Limb (tissue), 2 donors: ENCODE results near the gene NIFK.
"Not testable (repeated sequence)": the region's sequence is repeated elsewhere in the genome, so short reads cannot be mapped to it uniquely, and the experiment has no call there.

ENCODE experiments used
- DNase-seq, 2 donors: peaks; one replicate each; pipeline ENCODE4 v3.0.0-alpha.2; 2016; ENCODE audit errors: extremely low spot score in 2 of 2

The NIFK gene

DNA sequence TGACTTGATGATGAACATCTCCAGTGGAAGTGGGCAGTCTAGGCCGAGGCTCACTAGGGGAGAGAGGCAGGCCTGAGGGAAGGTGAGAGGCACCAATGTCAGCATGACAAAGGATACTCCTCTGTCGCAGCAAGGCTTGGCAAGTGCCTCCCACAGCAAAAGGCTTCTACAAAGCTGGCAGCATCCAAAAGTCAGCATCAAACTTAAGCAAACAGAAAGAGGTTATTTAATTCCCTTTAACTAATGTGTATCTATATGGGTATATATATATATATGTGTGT lies 41.6 kb downstream of the NIFK start:
- DNase-seq: no peak

DNA sequence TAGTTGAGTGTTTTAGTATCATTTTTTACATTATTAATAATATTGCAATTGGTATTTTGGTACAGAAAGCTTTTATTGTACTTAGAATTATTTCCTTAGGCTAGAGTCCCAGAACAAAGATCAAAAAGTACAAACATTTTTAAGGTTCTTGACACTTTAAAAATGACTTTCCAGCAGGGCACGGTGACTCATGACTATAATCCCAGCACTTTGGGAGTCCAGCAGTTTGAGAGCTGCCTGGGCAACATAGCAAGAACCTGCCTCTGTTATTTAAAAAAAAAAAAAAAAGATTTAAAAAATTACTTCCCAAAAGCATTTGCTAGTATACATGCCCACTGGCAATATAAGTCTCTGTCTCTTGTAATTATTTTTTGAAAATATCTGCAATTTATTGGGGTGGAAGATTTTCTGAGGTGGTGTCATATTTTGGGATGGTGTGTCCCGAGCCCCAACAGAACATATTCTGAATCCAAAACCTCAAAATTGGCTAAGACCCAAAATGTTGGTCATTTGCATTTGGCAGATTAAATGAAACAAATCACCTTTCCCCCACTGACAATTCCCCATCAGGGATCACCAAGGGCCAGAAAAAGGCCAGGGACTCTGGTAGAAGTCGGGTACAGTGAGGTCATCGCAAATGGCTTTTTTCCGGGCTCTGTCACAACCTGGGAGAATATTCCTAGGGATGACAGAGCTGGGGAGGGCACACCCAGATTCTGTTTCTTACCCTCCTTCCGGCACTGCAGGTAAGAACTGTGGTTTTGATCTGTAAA lies 42.1 kb downstream of the NIFK start:
- no peak for DNase-seq

DNA sequence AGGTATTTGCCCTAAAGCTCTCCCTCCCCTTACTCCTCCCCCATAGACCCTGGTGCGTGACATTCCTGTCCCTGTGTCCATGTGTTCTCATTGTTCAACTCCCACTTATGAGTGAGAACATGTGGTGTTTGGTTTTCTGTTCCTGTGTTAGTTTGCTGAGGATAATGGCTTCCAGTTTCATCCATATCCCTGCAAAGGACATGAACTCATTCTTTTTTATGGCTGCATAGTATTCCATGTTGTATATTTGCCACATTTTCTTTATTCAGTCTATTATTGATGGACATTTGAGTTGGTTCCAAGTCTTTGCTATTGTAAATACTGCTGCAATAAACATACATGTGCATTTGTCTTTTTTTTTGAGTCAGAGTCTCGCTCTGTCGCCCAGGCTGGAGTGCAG lies 46.1 kb downstream of the NIFK start:
- not testable (repeated sequence) for DNase-seq

DNA sequence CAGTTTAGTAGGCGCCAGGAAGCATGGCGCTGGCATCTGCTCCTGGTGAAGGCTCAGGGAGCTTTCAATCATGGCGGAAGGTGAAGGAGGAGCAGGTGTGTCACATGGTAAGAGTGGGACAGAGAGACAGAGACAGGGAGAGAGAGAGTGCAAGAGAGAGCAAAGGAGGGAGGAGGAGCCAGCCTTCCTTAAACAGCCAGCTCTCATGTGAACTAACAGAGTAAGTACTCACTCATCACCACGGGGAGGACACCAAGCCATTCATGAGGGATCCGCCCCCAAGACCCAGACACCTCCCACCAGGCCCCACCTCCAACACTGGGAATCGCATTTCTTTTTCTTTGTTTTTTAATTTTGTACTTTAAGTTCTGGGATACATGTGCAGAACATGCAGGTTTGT lies 46.6 kb downstream of the NIFK start:
- no peak for DNase-seq

DNA sequence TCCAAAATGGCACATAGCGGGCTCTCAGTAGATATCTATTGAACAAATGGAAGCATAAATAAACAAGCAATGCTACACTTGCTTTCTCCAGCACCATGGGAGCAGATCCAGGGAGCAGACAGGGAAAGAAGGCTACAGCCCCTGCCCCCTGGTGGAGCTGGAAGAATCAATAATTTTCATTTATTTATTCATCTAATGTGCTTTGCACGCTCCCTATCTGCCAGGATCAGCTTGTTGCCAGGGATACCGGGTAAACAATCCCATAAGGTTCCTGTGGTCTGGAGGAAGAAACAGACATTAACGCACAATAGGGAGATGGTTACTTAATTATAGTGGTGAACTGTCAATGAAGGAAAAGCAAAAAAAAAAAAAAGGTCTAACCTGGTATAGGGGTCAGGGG lies 47.3 kb downstream of the NIFK start:
- peak in 1 of 2 donors; percentile 41 for DNase-seq

DNA sequence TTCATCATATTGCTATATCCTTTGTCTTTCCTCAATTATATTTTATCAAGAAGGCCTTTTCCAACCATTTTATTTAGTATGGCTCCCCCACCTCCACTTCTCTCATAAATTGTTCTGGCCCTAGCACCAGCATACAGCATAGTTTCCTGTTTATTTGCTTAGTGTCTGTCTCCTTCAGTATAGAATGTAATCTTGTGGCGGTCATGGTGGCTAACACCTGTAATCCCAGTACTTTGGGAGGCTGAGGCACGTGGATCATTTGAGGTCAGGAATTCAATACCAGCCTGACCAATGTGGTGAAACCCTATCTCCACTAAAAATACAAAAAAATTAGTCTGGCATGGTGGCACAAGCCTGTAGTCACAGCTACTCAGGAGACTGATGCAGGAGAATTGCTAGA lies 47.9 kb downstream of the NIFK start:
- DNase-seq: no peak

DNA sequence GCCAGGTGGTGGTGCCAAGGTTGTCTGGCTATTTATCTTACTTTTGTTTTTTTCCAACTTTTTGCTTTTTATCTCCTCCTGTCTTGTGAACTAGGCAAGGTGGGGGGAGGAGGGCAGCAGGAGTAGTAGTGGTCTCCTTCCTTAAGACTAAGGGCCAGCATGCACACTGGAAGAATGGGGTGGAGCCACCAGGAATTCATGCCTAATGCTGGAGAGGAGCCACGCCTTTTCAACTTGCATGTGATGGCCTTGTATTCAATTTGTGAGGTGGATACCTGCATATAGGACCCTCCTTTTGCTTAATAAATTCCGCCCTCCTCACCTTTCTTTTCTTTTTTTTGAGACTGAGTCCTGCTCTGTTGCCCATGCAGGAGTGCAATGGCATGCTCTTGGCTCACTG lies 49.8 kb downstream of the NIFK start:
- no peak for DNase-seq

DNA sequence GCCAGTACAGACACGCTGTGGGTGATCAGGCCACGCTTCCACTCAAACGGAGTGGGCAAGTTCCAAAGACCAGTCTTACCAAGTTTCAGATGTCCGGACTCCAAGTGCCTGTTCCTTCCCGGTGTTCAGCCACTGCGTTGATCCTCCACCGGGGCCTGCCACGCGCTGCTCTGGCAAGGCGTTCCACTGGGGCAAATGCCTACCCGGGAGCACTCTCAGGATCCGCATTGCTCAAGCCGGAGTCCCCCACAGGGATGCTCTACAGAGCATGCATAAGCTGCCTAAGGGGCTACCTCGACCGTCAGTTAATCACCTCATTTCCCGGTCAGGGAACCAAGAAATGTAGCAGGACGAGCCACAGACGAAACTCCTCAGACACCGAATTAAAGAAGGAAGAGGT lies 50.5 kb downstream of the NIFK start:
- DNase-seq: no peak

DNA sequence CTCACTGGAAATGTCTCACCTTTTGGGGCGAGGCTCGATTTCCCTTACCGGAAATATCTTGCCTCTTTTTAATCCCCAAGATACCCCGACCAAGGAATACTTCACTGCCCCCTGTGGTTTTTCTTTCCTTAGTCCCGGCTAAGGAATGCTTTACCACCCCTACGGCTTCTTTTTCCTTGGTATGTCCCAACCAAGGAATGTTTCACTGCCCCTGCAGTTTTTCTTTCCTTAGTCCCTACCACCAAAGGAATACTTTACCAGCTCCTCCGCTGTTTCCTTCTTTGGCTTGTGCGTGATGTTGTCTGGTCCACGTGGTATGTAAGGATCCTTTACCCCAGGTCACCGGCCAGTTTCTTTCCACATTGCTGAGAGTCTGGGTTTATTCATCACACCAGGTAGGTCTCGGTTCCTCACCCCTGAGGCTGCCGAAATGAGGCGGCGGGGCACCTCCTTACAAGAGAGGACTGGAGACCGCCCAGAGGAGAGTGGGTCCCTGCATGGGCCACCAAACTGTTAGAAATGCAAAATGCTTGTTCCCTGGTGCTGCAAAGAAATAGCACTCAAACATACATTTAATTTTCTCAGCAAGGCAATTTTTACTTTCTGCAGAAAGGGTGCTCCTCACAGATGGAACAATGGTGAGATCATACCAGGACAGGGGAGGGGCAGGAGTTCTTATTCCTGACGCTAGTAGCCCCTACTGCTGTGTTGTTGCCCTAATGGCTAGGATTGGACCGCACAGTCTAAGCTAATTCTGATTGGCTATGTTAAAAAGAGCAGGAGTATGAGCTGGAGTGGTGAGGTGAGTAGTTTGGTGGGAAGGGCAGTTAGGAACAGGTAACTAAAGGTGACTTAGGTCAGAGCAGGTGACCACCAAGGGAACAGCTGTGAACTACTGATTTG lies 54.0 kb downstream of the NIFK start:
- DNase-seq: no peak

DNA sequence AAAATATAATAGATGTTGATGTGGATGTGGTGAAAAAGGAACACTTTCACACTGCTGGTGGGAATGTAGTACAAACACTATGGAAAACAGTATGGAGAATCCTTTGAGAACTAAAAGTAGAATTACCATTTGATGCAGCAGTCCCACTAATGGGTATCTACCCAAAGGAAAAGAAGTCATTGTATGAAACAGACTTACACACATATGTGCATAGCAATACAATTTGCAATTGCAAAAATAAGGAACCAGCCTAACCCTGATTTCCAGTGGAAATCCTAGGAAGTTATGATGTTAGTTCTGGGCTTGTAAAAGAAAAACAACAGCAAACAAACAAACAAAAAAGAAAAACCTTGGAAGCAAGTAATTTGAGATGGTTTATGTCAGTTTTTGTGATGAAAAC lies 58.8 kb downstream of the NIFK start:
- no peak for DNase-seq
